ENCODE data around the gene CLTC. TPM values are rescaled to one million over a fixed set of nuclear protein-coding genes. Genes with fewer than 3 reads are reported as not detected.

Gene CLTC
- total and polyA plus RNA-seq, 7 experiments from 2014 or later = 31.2 to 174 (median 78.1) TPM

DNA sequence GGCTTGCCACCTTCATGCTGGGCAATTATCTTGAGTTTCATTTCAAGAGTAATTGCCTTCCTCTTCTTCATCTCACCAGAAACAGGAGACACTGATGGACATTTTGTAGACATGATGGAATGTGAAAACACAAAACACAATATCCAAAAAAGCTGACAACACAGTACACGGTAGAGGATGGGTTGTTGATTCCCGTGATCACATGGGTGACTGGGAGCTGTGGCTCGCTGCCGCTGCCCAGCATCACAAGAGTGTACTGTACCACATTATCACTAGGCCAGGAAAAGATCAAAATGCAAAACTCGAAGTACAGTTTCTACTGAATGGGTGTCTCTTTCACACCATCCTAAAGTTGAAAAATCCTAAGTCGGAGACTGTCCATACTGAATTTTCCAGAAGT lies 80.1 kb downstream of the CLTC start:
- Mint-ChIP-seq H3K4me3 (no peak overlapping the region), H3K36me3 (peaks cover 20 to 44% (median 32%) of the 10 kb centered on the region in 5 donors), H3K9me3 (no peaks in the 10 kb centered on the region), H3K27ac (peak overlapping the region in 3 of 9 donors; percentile 3 to 60 (median 55)), H3K4me1 (peaks cover 25 to 73% (median 65%) of the 10 kb centered on the region in 7 donors), H3K27me3 (no peaks in the 10 kb centered on the region)
- Histone ChIP-seq H3K36me3 (ENCODE audit: control insufficient read depth in 2 of 3, insufficient read depth in 3 of 3, low read length in 3 of 3) (peaks cover 0 to 44% (median 2%) of the 10 kb centered on the region in 3 experiments), H3K4me1 (ENCODE audit: control insufficient read depth in 2 of 2, insufficient read depth in 2 of 2, low read length in 2 of 2) (peaks cover 0 to 12% of the 10 kb centered on the region in 2 donors), H3K4me3 (ENCODE audit: low read length) (no peak overlapping the region), H3K27ac (ENCODE audit: low read depth, low read length) (no peak overlapping the region), H3K9me3 (ENCODE audit: control insufficient read depth in 2 of 3, low read length in 3 of 3) (no peaks in the 10 kb centered on the region), H3K27me3 (ENCODE audit: control insufficient read depth in 2 of 2, insufficient read depth in 2 of 2, low read length in 2 of 2) (no peaks in the 10 kb centered on the region)
- ATAC-seq = no peak
- POLR2A ChIA-PET = no interaction called here
- DNase-seq = no peak
- CTCF ChIA-PET = interaction anchor here (0.6 kb wide), 1 partner anchor 88 kb away, joined by 4 read pairs; no protein-coding TSS in a partner anchor
- intact Hi-C loops (cut with micrococcal nuclease) = loop anchor here in 1 of 2 donors (5.0 to 10.0 kb wide), 2 partner anchors 32 to 135 kb away; partner anchors contain the start of gene DHX40

DNA sequence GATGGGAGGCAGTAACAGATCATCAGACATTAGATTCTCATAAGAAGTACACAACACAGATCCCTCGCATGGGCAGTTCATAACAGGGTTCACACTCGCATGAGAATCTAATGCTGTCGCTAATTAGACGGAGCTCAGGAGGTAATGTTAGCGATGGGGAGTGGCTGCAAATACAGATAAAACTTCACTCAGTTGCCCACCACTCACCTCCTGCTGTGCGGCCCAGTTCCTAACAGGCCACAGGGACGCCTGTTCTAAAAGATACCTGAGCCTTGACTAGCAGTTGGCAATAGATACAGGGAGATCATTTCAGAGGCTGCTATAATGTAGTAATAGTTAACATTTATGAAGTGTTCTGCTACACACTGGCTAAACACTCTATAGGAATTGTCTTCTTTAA lies 82.6 kb downstream of the CLTC start:
- Mint-ChIP-seq H3K27me3 (no peaks in the 10 kb centered on the region), H3K4me1 (peaks cover 47 to 90% (median 76%) of the 10 kb centered on the region in 7 donors), H3K4me3 (no peak overlapping the region), H3K36me3 (peaks cover 21 to 36% (median 26%) of the 10 kb centered on the region in 5 donors), H3K27ac (peak overlapping the region in 5 of 9 donors; percentile 3 to 55 (median 6)), H3K9me3 (no peaks in the 10 kb centered on the region)
- CTCF ChIA-PET = interaction anchor here (1.1 kb wide), 1 partner anchor 375 kb away, joined by 3 read pairs; no protein-coding TSS in a partner anchor
- Histone ChIP-seq H3K27ac (ENCODE audit: low read depth, low read length) (no peak overlapping the region), H3K36me3 (ENCODE audit: control insufficient read depth in 2 of 3, insufficient read depth in 3 of 3, low read length in 3 of 3) (peaks cover 0 to 20% (median 0%) of the 10 kb centered on the region in 3 experiments), H3K4me3 (ENCODE audit: low read length) (no peak overlapping the region), H3K4me1 (ENCODE audit: control insufficient read depth in 2 of 2, insufficient read depth in 2 of 2, low read length in 2 of 2) (peaks cover 18 to 28% of the 10 kb centered on the region in 2 donors), H3K27me3 (ENCODE audit: control insufficient read depth in 2 of 2, insufficient read depth in 2 of 2, low read length in 2 of 2) (no peaks in the 10 kb centered on the region), H3K9me3 (ENCODE audit: control insufficient read depth in 2 of 3, low read length in 3 of 3) (no peaks in the 10 kb centered on the region)
- ATAC-seq (no peak), DNase-seq (no peak)
- POLR2A ChIA-PET = interaction anchor here (0.6 to 1.2 kb wide), 3 partner anchors 10 to 148 kb away, joined by 3 read pairs; no protein-coding TSS in a partner anchor
- intact Hi-C loops (cut with micrococcal nuclease) = loop anchor here in 1 of 2 donors (5.0 to 10.0 kb wide), 2 partner anchors 35 to 138 kb away; partner anchors contain the start of gene DHX40

DNA sequence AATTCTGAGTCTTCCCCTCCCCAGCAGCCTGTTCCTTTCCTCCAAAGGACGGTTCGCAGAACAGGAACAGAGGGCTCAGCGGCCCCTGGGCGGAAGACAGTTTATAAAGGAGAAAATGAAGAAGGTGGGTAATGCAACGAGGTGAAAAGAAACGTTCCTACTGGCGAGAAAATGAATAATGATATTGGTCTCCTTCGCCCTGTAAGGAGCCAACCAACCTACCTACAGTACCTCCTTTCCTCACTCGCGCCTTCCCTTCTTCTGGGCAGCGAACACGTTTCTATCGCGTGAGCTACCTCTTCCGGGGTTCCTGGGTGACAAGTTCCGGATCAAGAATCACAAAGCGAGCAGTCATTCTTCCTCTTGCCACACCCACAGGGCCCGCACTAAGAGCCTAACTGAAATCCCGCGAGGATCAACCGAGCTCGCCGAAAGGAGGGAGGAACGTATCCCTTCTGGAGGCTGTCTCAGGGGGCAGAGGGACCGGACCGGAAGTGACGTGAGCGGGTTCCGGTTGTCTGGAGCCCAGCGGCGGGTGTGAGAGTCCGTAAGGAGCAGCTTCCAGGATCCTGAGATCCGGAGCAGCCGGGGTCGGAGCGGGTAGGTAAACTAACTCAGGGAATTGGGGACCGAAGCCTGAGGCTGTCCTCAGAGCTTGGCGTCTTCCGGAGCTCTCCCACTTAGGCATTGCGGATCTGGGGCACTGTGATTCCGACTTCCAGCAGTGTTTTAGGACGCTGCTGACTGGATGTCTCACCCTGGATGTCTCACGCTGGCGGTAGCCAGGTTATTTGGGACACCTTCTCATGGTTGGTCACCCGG lies 87.7 kb downstream of the CLTC start, which contains the start of the genes PTRH2 and VMP1:
TSS of gene PTRH2 (minus strand) at position 282 of the 822 bp plus-strand sequence. CDS start 9,452 bp downstream, outside the sequence.
TSS of gene VMP1 (plus strand) at position 506 of the 822 bp plus-strand sequence. CDS start 23,793 bp downstream, outside the sequence.
- CTCF ChIA-PET = interaction anchor here (0.6 to 1.4 kb wide), 4 partner anchors 45 to 88 kb away, joined by 3 to 5 read pairs (median 3); partner anchors contain the start of gene CLTC
- peaks cover 39 to 86% (median 68%) of the 10 kb centered on the region in 7 donors for H3K4me1 Mint-ChIP-seq

DNA sequence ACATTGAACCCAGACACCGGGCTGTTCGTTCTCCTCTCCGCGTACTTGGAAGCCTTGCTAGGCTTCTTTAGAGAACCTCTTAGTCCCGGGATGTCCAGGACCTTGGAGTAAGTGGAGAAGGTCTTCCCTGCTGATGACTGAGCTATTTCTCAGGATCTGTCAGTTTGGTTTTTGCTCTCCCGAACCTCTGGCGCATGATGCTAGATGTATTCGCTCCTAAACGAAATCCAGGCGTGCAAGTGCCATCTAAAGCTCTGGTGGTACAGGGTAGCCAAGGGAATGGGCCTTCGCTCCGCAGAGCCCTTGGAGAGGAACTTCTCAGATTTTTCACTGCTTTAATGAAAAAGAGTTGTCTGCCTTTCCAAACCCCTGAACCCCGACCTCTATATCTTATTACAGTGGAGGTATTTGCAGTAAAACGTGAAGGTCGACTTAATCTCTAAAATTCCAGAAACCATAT lies 88.3 kb downstream of the CLTC start:
- Mint-ChIP-seq H3K27me3 (no peaks in the 10 kb centered on the region), H3K4me1 (peaks cover 45 to 86% (median 68%) of the 10 kb centered on the region in 7 donors), H3K27ac (peak overlapping the region; percentile 96 to 100 (median 99)), H3K4me3 (peak overlapping the region; percentile 97 to 100 (median 99)), H3K36me3 (peaks cover 4 to 26% (median 11%) of the 10 kb centered on the region in 5 donors), H3K9me3 (peaks cover 0 to 2% (median 0%) of the 10 kb centered on the region in 11 donors)
- ChIA-PET CTCF (interaction anchor here (0.9 kb wide), 1 partner anchor 13 kb away, joined by 3 read pairs; no protein-coding TSS in a partner anchor), POLR2A (interaction anchor here (1.0 to 2.4 kb wide), 5 partner anchors 13 to 497 kb away, joined by 3 to 21 read pairs (median 5); partner anchors contain the start of genes CLTC and TUBD1)
- ATAC-seq = no peak
- peak in 1 of 9 donors; percentile 4 for DNase-seq
- intact Hi-C loops (cut with micrococcal nuclease) = loop anchor here (1.0 to 10.0 kb wide), 13 partner anchors 78 to 1856 kb away; partner anchors contain the start of genes CLTC (in 2 of the 2), DHX40 (in 2 of the 2), HEATR6 (in 2 of the 2) and RPS6KB1 (in 2 of the 2)
- peak overlapping the region; percentile 90 for H3K27ac ChIP-seq (ENCODE audit: low read depth, low read length)
- H3K4me3 ChIP-seq (ENCODE audit: low read length) = peak overlapping the region; percentile 90
- peaks cover 24 to 26% of the 10 kb centered on the region in 2 donors for H3K4me1 ChIP-seq (ENCODE audit: control insufficient read depth in 2 of 2, insufficient read depth in 2 of 2, low read length in 2 of 2)
- H3K36me3 ChIP-seq (ENCODE audit: control insufficient read depth in 2 of 3, insufficient read depth in 3 of 3, low read length in 3 of 3) = no peaks in the 10 kb centered on the region
- H3K9me3 ChIP-seq (ENCODE audit: control insufficient read depth in 2 of 3, low read length in 3 of 3) = no peaks in the 10 kb centered on the region
- H3K27me3 ChIP-seq (ENCODE audit: control insufficient read depth in 2 of 2, insufficient read depth in 2 of 2, low read length in 2 of 2) = no peaks in the 10 kb centered on the region

More for the DNA sequence above, 87.7 kb downstream of the CLTC start, which contains the start of the genes PTRH2 and VMP1:
- POLR2A ChIA-PET = interaction anchor here (0.6 to 2.4 kb wide), 8 partner anchors 14 to 1214 kb away, joined by 3 to 21 read pairs (median 6); partner anchors contain the start of genes BCAS3 and CLTC
- H3K36me3 Mint-ChIP-seq = peaks cover 0 to 22% (median 7%) of the 10 kb centered on the region in 5 donors
- Histone ChIP-seq H3K4me3 (ENCODE audit: low read length) (peak within 1 kb of the TSS; percentile 90), H3K9me3 (ENCODE audit: control insufficient read depth in 2 of 3, low read length in 3 of 3) (no peaks in the 10 kb centered on the region), H3K27ac (ENCODE audit: low read depth, low read length) (peak within 1 kb of the TSS; percentile 90), H3K4me1 (ENCODE audit: control insufficient read depth in 2 of 2, insufficient read depth in 2 of 2, low read length in 2 of 2) (peaks cover 26 to 28% of the 10 kb centered on the region in 2 donors), H3K27me3 (ENCODE audit: control insufficient read depth in 2 of 2, insufficient read depth in 2 of 2, low read length in 2 of 2) (no peaks in the 10 kb centered on the region), H3K36me3 (ENCODE audit: control insufficient read depth in 2 of 3, insufficient read depth in 3 of 3, low read length in 3 of 3) (no peaks in the 10 kb centered on the region)
- ATAC-seq = peak; percentile 96
- peak within 1 kb of the TSS; percentile 97 to 100 (median 99) for H3K4me3 Mint-ChIP-seq
- DNase-seq = peak; percentile 72 to 94 (median 83)
- no peaks in the 10 kb centered on the region for H3K27me3 Mint-ChIP-seq
- intact Hi-C loops (cut with micrococcal nuclease) = loop anchor here (1.0 to 10.0 kb wide), 13 partner anchors 79 to 1855 kb away; partner anchors contain the start of genes CLTC (in 2 of the 2), DHX40 (in 2 of the 2), HEATR6 (in 2 of the 2) and RPS6KB1 (in 2 of the 2)
- peaks cover 0 to 2% (median 0%) of the 10 kb centered on the region in 11 donors for H3K9me3 Mint-ChIP-seq
- H3K27ac Mint-ChIP-seq = peak within 1 kb of the TSS; percentile 96 to 100 (median 99)

GRCh38 chr17:59711936-59712335 lies 92.2 kb downstream of the CLTC start:
- Histone ChIP-seq H3K4me3 (ENCODE audit: low read length) (no peak overlapping the region), H3K36me3 (ENCODE audit: control insufficient read depth in 2 of 3, insufficient read depth in 3 of 3, low read length in 3 of 3) (no peaks in the 10 kb centered on the region), H3K4me1 (ENCODE audit: control insufficient read depth in 2 of 2, insufficient read depth in 2 of 2, low read length in 2 of 2) (peaks cover 0 to 8% of the 10 kb centered on the region in 2 donors), H3K27ac (ENCODE audit: low read depth, low read length) (no peak overlapping the region), H3K27me3 (ENCODE audit: control insufficient read depth in 2 of 2, insufficient read depth in 2 of 2, low read length in 2 of 2) (no peaks in the 10 kb centered on the region), H3K9me3 (ENCODE audit: control insufficient read depth in 2 of 3, low read length in 3 of 3) (no peaks in the 10 kb centered on the region)
- no peak overlapping the region for H3K4me3 Mint-ChIP-seq
- intact Hi-C loops (cut with micrococcal nuclease) = no loop called here
- ATAC-seq = no peak
- H3K27ac Mint-ChIP-seq = no peak overlapping the region
- H3K4me1 Mint-ChIP-seq = peaks cover 29 to 69% (median 54%) of the 10 kb centered on the region in 7 donors
- DNase-seq = no peak
- H3K27me3 Mint-ChIP-seq = no peaks in the 10 kb centered on the region
- peaks cover 0 to 2% (median 0%) of the 10 kb centered on the region in 11 donors for H3K9me3 Mint-ChIP-seq
- ChIA-PET CTCF (no interaction called here), POLR2A (interaction anchor here (1.0 to 1.2 kb wide), 2 partner anchors 9 to 52 kb away, joined by 3 read pairs; no protein-coding TSS in a partner anchor)
- H3K36me3 Mint-ChIP-seq = peaks cover 6 to 14% (median 12%) of the 10 kb centered on the region in 5 donors

DNA sequence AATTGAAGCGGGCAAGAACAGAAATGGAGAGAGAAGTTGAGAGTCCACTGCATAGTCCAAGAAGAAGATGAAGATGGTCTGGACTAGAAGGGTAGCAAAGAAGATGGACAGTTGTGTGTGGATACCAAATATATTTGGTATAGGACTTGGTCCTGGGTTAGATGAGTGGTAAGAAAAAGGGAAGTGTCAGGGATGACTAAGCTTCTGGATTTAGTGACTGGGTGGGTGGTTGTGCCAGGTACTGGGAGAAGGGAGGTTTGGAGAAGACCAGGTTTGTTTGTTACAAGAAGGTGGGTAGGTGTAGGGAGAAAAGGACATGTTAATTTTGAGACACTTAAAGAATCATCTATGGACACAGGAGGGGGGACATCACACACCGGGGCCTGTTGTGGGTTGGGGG lies 93.2 kb downstream of the CLTC start:
- H3K4me3 ChIP-seq (ENCODE audit: low read length) = no peak overlapping the region
- no peaks in the 10 kb centered on the region for H3K27me3 ChIP-seq (ENCODE audit: control insufficient read depth in 2 of 2, insufficient read depth in 2 of 2, low read length in 2 of 2)
- no peaks in the 10 kb centered on the region for H3K27me3 Mint-ChIP-seq
- H3K36me3 Mint-ChIP-seq = peaks cover 4 to 12% (median 10%) of the 10 kb centered on the region in 5 donors
- no peaks in the 10 kb centered on the region for H3K36me3 ChIP-seq (ENCODE audit: control insufficient read depth in 2 of 3, insufficient read depth in 3 of 3, low read length in 3 of 3)
- H3K9me3 ChIP-seq (ENCODE audit: control insufficient read depth in 2 of 3, low read length in 3 of 3) = no peaks in the 10 kb centered on the region
- no peak for ATAC-seq
- H3K4me1 ChIP-seq (ENCODE audit: control insufficient read depth in 2 of 2, insufficient read depth in 2 of 2, low read length in 2 of 2) = peaks cover 0 to 8% of the 10 kb centered on the region in 2 donors
- peaks cover 0 to 2% (median 0%) of the 10 kb centered on the region in 11 donors for H3K9me3 Mint-ChIP-seq
- intact Hi-C loops (cut with micrococcal nuclease) = no loop called here
- no peak for DNase-seq
- H3K27ac Mint-ChIP-seq = peak overlapping the region in 1 of 9 donors; percentile 26
- ChIA-PET CTCF (no interaction called here), POLR2A (no interaction called here)
- H3K4me1 Mint-ChIP-seq = peaks cover 26 to 61% (median 47%) of the 10 kb centered on the region in 7 donors
- no peak overlapping the region for H3K27ac ChIP-seq (ENCODE audit: low read depth, low read length)
- no peak overlapping the region for H3K4me3 Mint-ChIP-seq

Measured in naive thymus-derived CD4-positive, alpha-beta T cell (primary cell).